ELF-1 (cell line): ENCODE measurements around the gene CYP27C1.
"Not testable (repeated sequence)": the region's sequence is repeated elsewhere in the genome, so short reads cannot be mapped to it uniquely, and the experiment has no call there.

ENCODE experiments used
- DNase-seq: peaks from one replicate; pipeline ENCODE4 v3.0.0-alpha.2; 2016; ENCODE audit warnings: low read depth, low spot score

The CYP27C1 gene

DNA sequence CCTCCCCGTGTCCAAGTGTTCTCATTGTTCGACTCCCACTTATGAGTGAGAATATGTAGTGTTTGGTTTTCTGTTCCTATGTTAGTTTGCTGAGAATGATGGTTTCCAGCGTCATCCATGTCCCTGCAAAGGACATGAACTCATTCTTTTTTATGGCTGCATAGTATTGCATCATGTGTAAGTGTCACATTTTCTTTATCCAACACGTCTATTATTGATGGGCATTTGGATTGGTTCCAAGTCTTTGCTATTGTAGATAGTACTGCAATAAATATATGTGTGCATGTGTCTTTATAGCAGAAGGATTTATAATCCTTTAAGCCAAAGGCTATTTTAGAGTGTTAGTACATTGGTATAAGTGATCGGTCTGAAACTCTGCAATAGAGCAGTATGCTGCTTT, 4.0 kb upstream of the CYP27C1 start:
- not testable (repeated sequence) for DNase-seq

DNA sequence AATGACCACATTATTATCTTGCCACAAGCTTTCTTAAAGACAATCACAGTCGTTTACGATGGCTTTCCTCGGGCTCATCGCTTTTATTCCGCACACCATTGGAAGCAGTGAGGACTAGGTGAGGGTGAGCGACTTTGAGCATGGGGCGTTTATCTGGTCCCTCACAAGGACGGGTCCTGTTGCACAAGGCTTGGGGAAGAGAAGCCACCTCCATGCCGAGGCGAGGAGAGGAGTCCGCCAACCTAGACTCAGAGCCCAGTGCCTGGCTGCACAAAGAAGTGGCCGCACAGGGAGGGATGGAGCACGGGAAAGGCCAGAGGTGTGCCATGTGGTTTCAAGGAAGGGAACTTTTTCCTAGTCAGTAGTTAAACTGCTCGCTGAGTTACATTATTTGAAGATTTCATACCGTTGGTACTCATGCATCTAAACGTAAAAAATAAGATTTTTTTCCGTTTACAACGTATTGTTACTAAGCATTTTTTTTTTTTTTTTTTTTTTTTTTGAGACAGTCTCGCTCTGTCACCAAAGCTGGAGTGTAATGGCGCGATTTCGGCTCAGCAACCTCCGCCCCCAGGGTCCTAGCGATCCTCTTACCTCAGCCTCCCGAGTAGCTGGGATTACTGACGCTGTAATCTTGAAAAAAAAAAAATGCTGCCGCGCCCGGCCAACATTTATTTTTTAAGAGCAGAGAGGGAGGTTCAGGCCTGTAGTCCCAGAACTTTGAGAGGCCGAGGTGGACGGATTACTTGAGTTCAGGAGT, 849 bp upstream of the CYP27C1 start:
- peak; percentile 75 for DNase-seq

GRCh38 chr2:127219171-127220070, 678 bp downstream of the CYP27C1 start:
- peak; percentile 34 for DNase-seq

- no peak for DNase-seq
These were observed 1.3 kb downstream of the CYP27C1 start for GRCh38 chr2:127218812-127219170.

GRCh38 chr2:127217470-127218325, 2.4 kb downstream of the CYP27C1 start:
- peak; percentile 77 for DNase-seq

- DNase-seq = no peak
These were observed 3.5 kb downstream of the CYP27C1 start for GRCh38 chr2:127216593-127216992.

GRCh38 chr2:127216095-127216494, 4.0 kb downstream of the CYP27C1 start:
- DNase-seq = no peak

- not testable (repeated sequence) for DNase-seq
These were observed 5.9 kb downstream of the CYP27C1 start for GRCh38 chr2:127214201-127214600.

DNA sequence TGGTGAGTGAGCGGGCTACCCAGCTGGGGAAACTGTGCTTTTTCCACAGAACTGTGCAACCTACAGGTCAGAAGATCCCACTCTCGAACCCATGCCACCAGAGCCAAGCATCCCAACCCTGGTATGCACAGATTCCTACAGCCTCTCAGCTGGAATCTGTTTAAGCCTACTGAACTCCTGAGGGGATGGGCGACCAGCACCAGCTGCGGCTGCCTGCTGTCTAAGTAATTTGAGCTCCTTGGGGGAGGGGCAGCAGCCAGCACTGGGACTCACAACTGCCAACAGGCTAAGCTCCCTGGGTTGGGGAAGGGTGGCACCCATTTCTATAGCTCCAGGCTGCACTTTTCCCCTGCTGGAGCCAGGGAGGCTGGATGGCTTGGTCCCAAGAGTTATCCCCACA, 11.8 kb downstream of the CYP27C1 start:
- DNase-seq = peak; percentile 92

GRCh38 chr2:127205218-127206125, 14.6 kb downstream of the CYP27C1 start:
- DNase-seq = peak; percentile 72

GRCh38 chr2:127201452-127201851, 18.6 kb downstream of the CYP27C1 start:
- DNase-seq = peak; percentile 41

- DNase-seq = no peak
These were observed 19.1 kb downstream of the CYP27C1 start for GRCh38 chr2:127200962-127201361.

DNA sequence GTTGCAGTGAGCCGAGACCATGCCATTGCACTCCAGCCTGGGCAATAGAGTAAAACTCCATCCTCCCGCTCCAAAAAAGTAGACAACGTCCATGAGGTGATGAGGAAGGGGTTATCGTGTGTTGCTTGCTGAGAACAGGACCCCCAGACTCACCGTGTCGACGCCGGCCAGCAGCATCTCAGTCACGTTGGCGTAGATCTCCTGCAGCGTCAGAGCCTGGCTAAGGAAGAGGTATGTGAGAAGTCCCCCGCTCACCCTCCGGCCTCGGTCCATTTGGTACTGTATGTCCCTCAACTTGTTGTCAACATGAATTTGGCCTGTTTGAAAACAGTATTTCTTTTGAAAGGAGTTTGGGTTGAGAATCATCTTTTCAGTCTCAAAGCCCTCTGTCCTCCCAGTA, 20.9 kb downstream of the CYP27C1 start:
- no peak for DNase-seq

DNA sequence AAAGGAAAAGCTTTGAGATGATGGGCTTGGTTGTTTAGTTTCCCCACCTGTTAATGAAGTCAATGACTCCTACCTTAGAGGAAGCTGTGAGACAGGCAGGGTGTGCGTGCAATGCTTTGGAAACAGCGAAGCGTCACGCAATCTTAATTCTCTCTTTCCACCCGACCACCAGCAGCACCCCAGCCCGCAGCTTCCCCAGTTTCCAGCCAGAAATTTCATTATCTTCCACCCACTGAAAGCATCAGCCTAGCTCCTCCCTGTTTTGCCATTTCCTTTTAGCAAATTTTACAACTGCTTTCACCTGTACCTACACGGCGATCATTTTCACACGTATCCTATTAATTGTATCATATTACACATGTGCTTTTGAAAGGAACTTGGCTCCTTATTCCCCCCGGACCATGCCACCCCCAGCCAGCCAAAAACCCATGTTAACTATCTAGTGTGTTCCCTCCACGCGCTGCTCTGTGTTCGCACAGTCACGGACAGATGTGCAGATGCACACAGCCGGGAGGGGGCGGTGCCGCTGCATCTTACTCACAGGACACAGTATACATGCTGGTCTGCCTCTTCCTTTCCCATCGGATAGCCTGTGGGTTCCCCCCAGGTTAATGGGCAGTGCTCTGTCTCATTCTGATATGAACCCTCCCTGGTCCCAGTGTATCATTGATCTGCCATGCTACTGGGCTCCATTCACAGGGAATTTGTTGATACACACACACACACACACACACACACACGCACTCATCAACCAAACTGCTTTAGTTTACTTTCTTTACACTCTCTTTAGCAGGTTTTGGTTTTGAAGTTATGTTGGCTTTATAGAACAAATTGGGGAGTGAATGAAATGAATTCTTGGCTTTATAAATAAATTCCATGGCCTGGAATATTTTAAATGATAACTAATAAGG, 22.4 kb downstream of the CYP27C1 start:
- DNase-seq = peak; percentile 75

DNA sequence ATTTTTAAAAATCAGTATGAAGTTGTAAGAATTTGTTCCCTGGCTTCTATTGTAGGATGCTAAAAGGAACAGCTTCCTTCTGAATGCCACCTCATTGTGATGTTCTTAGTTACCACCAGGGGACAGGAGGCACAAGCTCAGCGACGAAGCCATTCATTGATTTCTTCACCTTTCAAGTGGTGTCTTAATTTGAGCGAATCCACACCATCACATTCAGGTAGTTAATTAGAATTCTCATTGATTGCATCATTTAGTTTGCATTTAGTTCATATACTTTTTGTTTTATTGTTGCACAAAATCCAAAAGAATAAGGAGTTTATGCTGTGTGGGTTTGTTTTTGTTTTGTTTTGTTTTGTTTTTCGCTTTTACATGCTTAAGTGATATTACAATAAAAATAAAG, 23.1 kb downstream of the CYP27C1 start:
- DNase-seq = peak; percentile 9

GRCh38 chr2:127196549-127196948, 23.6 kb downstream of the CYP27C1 start:
- DNase-seq = no peak

GRCh38 chr2:127195140-127196074, 24.7 kb downstream of the CYP27C1 start:
- DNase-seq = no peak

DNA sequence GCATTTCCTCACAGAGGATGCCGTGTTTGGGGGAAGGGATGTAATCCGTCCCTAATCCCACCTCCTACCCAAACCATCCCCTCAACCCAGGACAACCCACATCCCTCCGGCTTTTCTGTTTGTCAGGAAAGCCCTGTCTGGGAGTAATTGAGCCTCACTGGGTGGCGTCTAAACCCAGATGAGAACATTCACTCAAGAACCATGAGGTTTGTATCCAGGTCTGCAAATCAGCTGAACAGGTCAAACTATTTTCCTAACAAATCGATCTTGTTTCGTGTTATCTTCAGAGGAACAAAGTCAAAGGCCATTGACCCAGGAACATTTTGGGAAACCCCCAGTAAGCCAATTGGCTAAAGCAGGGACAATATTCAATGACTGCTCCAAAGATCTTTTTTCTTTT, 25.7 kb downstream of the CYP27C1 start:
- DNase-seq = peak; percentile 23

DNA sequence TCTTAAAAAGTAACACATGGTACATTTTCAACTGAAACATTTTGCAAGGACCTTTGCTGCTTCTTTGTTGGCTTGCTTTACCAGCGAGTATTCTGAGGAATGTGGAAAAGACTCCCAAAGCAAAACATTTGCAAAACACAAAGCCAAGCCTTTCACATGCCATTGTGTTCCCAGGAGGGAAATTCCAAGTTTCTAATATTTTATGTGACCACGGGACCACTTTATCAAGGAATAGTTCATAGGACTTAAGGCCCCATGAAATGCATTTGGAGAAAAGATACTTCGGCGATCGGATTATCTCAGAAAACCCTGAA, 26.2 kb downstream of the CYP27C1 start:
- peak; percentile 14 for DNase-seq
